ENCODE data around the gene PJVK. TPM values are rescaled to one million over a fixed set of nuclear protein-coding genes. Genes with fewer than 3 reads are reported as not detected.
"Not testable (repeated sequence)": the region's sequence is repeated elsewhere in the genome, so short reads cannot be mapped to it uniquely, and the experiment has no call there.

PJVK gene
- total RNA-seq, 1 experiment from 2014 or later: 3.7 TPM

GRCh38 chr2:178412047-178412446 is 39.1 kb upstream of the PJVK start:
- ATAC-seq: no peak
- Histone ChIP-seq H3K9me3 (ENCODE audit: control insufficient read depth, insufficient read depth, low read depth, low read length) (no peaks in the 10 kb centered on the region), H3K27me3 (ENCODE audit: control insufficient read depth, insufficient read depth, low read length) (no peaks in the 10 kb centered on the region), H3K27ac (ENCODE audit: low read length) (no peak overlapping the region), H3K4me3 (ENCODE audit: low read depth in 2 of 2, low read length in 2 of 2) (no peak overlapping the region), H3K36me3 (ENCODE audit: control insufficient read depth, insufficient read depth, low read length) (no peaks in the 10 kb centered on the region; the same call in 1 of the 2 replicates), H3K4me1 (ENCODE audit: control insufficient read depth, insufficient read depth, low read length) (peaks cover 4% of the 10 kb centered on the region; the same call in 1 of the 2 replicates)
- intact Hi-C loops (cut with micrococcal nuclease; ENCODE audit: unreplicated experiment) (loop anchor here (5.0 to 10.0 kb wide), 3 partner anchors 280 to 427 kb away; partner anchors contain the start of gene RBM45), in situ Hi-C loops (cut with HindIII; ENCODE audit: low pct_unique_long_range_greater_than_20kb, low sequenced_read_pairs) (no loop called here)
- no peak for DNase-seq (ENCODE audit: low read depth, low spot score)
- TF ChIP-seq POLR2AphosphoS5 (IDR thresholded peaks at IDR 0.05; ENCODE audit: low read depth, low read length): no peak
- POLR2A ChIA-PET: no interaction called here
- CTCF ChIA-PET: no interaction called here
- BruUV-seq (replicated peaks): no TSS peak

DNA sequence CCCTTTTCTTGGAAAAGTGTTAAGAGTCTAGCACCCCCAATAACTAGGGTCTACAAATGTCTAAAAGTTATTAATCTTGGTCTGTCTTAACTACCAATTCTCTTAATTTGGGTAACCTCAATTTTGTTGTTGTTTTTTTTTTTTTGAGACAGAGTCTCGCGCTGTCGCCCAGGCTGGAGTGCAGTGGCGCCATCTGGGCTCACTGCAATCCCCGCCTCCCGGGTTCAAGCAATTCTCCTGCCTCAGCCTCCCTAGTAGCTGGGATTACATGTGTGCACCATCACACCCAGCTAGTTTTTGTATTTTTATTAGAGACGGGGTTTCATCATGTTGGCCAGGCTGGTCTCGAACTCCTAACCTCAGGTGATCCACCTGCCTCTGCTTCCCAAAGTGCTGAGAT is 38.7 kb upstream of the PJVK start:
- POLR2A ChIA-PET; BruUV-seq (replicated peaks); ATAC-seq; H3K4me3 ChIP-seq (ENCODE audit: low read depth in 2 of 2, low read length in 2 of 2); DNase-seq (ENCODE audit: low read depth, low spot score); in situ Hi-C loops (cut with HindIII; ENCODE audit: low pct_unique_long_range_greater_than_20kb, low sequenced_read_pairs); H3K27me3 ChIP-seq (ENCODE audit: control insufficient read depth, insufficient read depth, low read length); H3K27ac ChIP-seq (ENCODE audit: low read length); CTCF ChIA-PET; H3K9me3 ChIP-seq (ENCODE audit: control insufficient read depth, insufficient read depth, low read depth, low read length); H3K4me1 ChIP-seq (ENCODE audit: control insufficient read depth, insufficient read depth, low read length); H3K36me3 ChIP-seq (ENCODE audit: control insufficient read depth, insufficient read depth, low read length): not testable (repeated sequence)
- TF ChIP-seq, protein P1, sequence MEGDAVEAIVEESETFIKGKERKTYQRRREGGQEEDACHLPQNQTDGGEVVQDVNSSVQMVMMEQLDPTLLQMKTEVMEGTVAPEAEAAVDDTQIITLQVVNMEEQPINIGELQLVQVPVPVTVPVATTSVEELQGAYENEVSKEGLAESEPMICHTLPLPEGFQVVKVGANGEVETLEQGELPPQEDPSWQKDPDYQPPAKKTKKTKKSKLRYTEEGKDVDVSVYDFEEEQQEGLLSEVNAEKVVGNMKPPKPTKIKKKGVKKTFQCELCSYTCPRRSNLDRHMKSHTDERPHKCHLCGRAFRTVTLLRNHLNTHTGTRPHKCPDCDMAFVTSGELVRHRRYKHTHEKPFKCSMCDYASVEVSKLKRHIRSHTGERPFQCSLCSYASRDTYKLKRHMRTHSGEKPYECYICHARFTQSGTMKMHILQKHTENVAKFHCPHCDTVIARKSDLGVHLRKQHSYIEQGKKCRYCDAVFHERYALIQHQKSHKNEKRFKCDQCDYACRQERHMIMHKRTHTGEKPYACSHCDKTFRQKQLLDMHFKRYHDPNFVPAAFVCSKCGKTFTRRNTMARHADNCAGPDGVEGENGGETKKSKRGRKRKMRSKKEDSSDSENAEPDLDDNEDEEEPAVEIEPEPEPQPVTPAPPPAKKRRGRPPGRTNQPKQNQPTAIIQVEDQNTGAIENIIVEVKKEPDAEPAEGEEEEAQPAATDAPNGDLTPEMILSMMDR (IDR thresholded peaks at IDR 0.05): peak; percentile 17; the same call in 1 of the 2 replicates
- intact Hi-C loops (cut with micrococcal nuclease; ENCODE audit: unreplicated experiment): loop anchor here (5.0 to 10.0 kb wide), 3 partner anchors 280 to 428 kb away; partner anchors contain the start of gene RBM45

GRCh38 chr2:178413472-178414265 is 37.5 kb upstream of the PJVK start:
- ChIA-PET CTCF (interaction anchor here (1.2 kb wide), 1 partner anchor 17 kb away, joined by 3 read pairs; no protein-coding TSS in a partner anchor), POLR2A (interaction anchor here (0.7 kb wide), 1 partner anchor 1287 kb away, joined by 3 read pairs; no protein-coding TSS in a partner anchor)
- H3K27me3 ChIP-seq (ENCODE audit: control insufficient read depth, insufficient read depth, low read length): no peaks in the 10 kb centered on the region
- in situ Hi-C loops (cut with HindIII; ENCODE audit: low pct_unique_long_range_greater_than_20kb, low sequenced_read_pairs) (no loop called here), intact Hi-C loops (cut with micrococcal nuclease; ENCODE audit: unreplicated experiment) (loop anchor here (2.0 to 10.0 kb wide), 5 partner anchors 17 to 429 kb away; partner anchors contain the start of gene RBM45)
- ATAC-seq (peak; percentile 93), DNase-seq (ENCODE audit: low read depth, low spot score) (peak; percentile 28)
- no peaks in the 10 kb centered on the region; the same call in 1 of the 2 replicates for H3K36me3 ChIP-seq (ENCODE audit: control insufficient read depth, insufficient read depth, low read length)
- H3K4me3 ChIP-seq (ENCODE audit: low read depth in 2 of 2, low read length in 2 of 2): peak overlapping the region; percentile 63 to 81
- peak overlapping the region; percentile 88 for H3K27ac ChIP-seq (ENCODE audit: low read length)
- H3K9me3 ChIP-seq (ENCODE audit: control insufficient read depth, insufficient read depth, low read depth, low read length): no peaks in the 10 kb centered on the region
- TF ChIP-seq TCF7L2 (IDR thresholded peaks at IDR 0.05; ENCODE audit: low read depth, low read length) (no peak; the same call in 1 of the 2 replicates), SIN3A (IDR thresholded peaks at IDR 0.05; ENCODE audit: borderline replicate concordance, insufficient read depth, low read depth, low read length) (no peak), POLR2AphosphoS5 (IDR thresholded peaks at IDR 0.05; ENCODE audit: low read depth, low read length) (peak; percentile 74)
- TF ChIP-seq, protein P1 (IDR thresholded peaks at IDR 0.05): no peak
- H3K4me1 ChIP-seq (ENCODE audit: control insufficient read depth, insufficient read depth, low read length): peaks cover 4% of the 10 kb centered on the region; the same call in 1 of the 2 replicates
- no TSS peak for BruUV-seq (replicated peaks)
